GM10248 (cell line): ENCODE measurements around the gene GCNA.
"Not testable (repeated sequence)": the region's sequence is repeated elsewhere in the genome, so short reads cannot be mapped to it uniquely, and the experiment has no call there.

ENCODE experiments used
- CTCF ChIA-PET: fragments of 300-600 bp; sonication (Branson Sonifier 250); formaldehyde crosslinking; extraction: SDS; loops from one replicate; lab custom pipeline; 2021; ENCODE audit warnings: antibody characterized with exemption; lab: Yijun Ruan, JAX
- POLR2A ChIA-PET: fragments of 350-650 bp; sonication (Branson Sonifier 250); formaldehyde crosslinking; extraction: SDS; loops from one replicate; lab custom pipeline; 2020; ENCODE audit warnings: antibody characterized with exemption; lab: Yijun Ruan, JAX
- DNase-seq: peaks from one replicate; pipeline ENCODE4 v3.0.0; 2012; ENCODE audit errors: extremely low spot score
- TF ChIP-seq, protein P1 (sequence below): IDR thresholded peaks from 2 replicates; pipeline ENCODE4 v1.5.1; 2012; ENCODE audit warnings: mild to moderate bottlenecking, low read depth; ENCODE audit errors: extremely low read depth, missing control alignments, control extremely low read depth

Gene GCNA

DNA sequence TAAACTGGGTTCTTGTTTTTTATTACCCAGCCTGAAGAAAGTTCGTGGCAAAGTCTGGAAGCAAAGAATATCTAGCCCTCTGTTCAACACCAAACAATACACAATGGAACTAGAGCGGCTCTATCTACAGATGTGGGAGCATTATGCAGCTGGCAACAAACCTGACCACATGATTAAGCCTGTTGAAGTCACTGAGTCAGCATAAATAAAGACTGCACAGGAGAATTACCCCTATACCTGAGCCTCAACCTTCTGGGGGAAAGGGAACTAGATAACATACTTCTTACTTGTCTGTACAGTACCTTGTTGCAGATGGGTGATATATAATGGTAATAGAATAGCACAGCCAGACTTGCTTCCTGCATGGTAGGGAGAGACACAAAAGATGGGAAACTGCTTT is 4.6 kb upstream of the GCNA start:
- POLR2A ChIA-PET, result no interaction called here
- TF ChIP-seq, protein P1, sequence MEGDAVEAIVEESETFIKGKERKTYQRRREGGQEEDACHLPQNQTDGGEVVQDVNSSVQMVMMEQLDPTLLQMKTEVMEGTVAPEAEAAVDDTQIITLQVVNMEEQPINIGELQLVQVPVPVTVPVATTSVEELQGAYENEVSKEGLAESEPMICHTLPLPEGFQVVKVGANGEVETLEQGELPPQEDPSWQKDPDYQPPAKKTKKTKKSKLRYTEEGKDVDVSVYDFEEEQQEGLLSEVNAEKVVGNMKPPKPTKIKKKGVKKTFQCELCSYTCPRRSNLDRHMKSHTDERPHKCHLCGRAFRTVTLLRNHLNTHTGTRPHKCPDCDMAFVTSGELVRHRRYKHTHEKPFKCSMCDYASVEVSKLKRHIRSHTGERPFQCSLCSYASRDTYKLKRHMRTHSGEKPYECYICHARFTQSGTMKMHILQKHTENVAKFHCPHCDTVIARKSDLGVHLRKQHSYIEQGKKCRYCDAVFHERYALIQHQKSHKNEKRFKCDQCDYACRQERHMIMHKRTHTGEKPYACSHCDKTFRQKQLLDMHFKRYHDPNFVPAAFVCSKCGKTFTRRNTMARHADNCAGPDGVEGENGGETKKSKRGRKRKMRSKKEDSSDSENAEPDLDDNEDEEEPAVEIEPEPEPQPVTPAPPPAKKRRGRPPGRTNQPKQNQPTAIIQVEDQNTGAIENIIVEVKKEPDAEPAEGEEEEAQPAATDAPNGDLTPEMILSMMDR, result no peak
- DNase-seq, result no peak
- CTCF ChIA-PET, result interaction anchor here (0.7 kb wide), 1 partner anchor 10 kb away, joined by 3 read pairs; no protein-coding TSS in a partner anchor

GRCh38 chrX:71577682-71578081 is 555 bp upstream of the GCNA start:
- ChIA-PET CTCF (no interaction called here), POLR2A (no interaction called here)
- no peak for DNase-seq
- TF ChIP-seq, protein P1, result no peak

- TF ChIP-seq, protein P1, result no peak
- POLR2A ChIA-PET, result no interaction called here
- no peak for DNase-seq
- CTCF ChIA-PET, result no interaction called here
Observed at GRCh38 chrX:71579136-71579989, 1.1 kb downstream of the GCNA start.

DNA sequence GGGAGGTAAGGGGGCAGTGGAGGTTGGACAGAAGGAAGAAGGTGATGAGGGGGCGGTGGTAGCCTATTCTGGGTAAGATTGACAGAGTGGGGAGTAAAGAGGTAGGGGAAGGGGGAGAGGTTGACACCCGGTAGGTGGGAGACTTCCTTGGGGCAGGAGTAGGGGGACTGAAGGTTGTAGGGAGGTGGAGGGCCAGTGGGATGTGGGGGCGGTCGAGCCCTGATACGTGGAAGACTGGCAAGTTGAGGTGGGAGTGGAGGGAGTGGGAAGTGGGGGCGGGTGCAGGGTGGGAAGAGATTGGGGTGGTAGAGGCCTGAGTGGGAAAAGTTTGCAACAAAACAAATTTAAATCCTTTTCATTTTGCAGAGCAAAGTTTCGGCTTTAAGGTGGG is 1.7 kb downstream of the GCNA start:
- TF ChIP-seq, protein P1, result no peak
- ChIA-PET POLR2A (no interaction called here), CTCF (no interaction called here)
- no peak for DNase-seq

DNA sequence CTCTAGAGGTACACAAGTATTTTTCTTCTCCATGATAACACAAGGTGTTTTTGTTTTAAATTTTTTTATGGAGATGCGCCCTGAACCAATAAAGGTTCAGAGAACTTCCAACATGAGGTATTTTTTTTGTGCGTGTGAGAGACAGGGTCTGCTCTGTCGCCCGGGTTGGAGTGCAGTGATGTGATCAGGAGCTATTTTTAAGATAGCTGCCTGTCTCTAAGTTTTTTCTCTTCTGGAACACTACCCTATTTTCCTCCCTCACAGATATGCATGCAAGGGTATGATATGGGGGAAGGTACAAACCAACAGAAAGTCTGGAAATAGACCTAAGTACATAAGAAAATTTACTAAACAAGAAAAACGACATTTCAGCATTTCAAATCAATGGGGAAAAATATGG is 3.0 kb downstream of the GCNA start:
- ChIA-PET CTCF (interaction anchor here (1.7 kb wide), 1 partner anchor 18 kb away, joined by 3 read pairs; no protein-coding TSS in a partner anchor), POLR2A (no interaction called here)
- TF ChIP-seq, protein P1, result no peak
- DNase-seq, result no peak

DNA sequence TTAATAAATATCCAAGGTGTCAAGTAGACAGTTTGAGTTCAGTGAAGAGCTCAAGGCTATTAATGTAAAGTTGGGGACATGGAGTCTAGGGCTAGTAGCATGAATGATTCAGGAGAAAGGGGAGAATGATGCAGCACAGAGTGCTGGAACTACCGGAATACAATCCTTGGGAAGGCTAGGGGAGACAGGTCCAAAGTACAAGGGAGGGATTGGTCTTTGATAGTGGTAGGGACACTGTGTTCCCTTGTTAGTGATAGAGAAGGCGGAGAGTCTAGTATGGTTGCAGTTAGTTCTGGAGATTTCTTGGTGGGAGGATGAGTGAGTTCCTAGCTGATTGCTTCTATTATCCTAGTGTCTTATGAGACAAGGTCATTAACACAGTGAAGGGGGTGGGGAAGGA is 8.7 kb downstream of the GCNA start:
- ChIA-PET POLR2A (no interaction called here), CTCF (no interaction called here)
- no peak for DNase-seq
- TF ChIP-seq, protein P1, result no peak

DNA sequence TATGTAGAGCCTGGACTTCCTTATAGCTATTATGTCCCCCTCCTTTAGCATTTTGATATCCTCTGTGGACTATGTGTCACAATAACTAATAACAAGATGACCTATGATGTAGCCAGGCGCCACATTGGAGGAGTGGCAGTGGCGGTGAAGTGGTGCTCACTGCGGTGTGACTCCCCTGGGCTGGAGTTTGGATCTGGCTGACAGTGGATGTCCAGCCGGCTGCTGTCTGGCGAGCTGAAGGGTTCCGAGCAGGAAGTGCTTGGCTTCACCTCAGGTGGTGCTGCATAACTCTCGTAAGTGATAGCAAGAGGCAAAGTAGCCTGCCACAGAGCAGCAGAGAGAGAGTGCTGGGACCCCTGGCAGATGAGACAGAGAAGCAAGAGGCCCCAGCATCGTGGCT is 15.0 kb downstream of the GCNA start:
- POLR2A ChIA-PET, DNase-seq, CTCF ChIA-PET: not testable (repeated sequence)
